ENCODE measurements around the gene DNPH1. TPM values are rescaled to one million over a fixed set of nuclear protein-coding genes. Genes with fewer than 3 reads are reported as not detected.

The DNPH1 gene
- total and polyA plus RNA-seq, 9 of the 15 experiments (the other 6 are each of a cell fraction or from before 2014, with no cell fraction given), result 7.3 to 300 (median 68.7) TPM

DNA sequence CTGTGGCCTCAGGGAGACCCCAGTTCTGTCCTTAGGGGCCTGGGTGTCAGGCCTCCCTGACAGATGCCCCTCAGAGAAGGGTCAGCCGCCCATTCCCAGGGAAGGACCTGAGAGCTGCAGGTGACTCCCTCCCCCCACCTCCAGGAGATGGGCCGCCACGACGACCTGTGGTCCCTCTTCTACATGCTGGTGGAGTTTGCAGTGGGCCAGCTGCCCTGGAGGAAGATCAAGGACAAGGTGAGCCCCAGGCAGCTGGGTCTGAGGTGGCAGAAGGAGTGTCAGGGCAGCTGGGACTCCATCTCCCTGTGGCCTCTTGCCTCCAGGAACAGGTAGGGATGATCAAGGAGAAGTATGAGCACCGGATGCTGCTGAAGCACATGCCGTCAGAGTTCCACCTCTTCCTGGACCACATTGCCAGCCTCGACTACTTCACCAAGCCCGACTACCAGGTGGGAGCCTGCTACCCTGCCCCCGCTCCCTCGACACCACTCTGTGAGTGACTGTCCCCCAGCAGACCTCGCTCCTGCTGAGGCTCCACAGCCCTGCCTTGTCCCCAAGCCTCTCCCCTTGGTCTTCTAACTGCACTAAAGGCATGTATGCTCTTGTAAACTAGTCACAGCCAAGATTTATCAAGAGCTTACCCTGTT, 26.2 kb upstream of the DNPH1 start:
- no peak overlapping the region for H3K4me2 ChIP-seq (ENCODE audit: insufficient read depth, low read length)
- peaks cover 0 to 15% of the 10 kb centered on the region in 2 experiments; a peak in 2 of 5 replicates for H3K4me1 ChIP-seq (replicated peaks in 1 of 2; ENCODE audit: control insufficient read depth in 2 of 2, insufficient read depth in 2 of 2, low read length in 2 of 2)
- 0% methylated on average over 11 of the region's 11 CpGs for WGBS (ENCODE audit: insufficient coverage, low coverage, missing lambda C conversion rate)
- in situ Hi-C loops (cut with MboI) (no loop called here), intact Hi-C loops (cut with micrococcal nuclease) (no loop called here)
- no peak overlapping the region for H3K27ac ChIP-seq (ENCODE audit: extremely low read depth, low read depth, low read length)
- DNase-seq (ENCODE audit: extremely low read depth in 1 of 4, low spot score in 3 of 4) (no peak), FAIRE-seq (no peak), ATAC-seq (no peak)
- POLR2A ChIA-PET, result no interaction called here
- H3K79me2 ChIP-seq (ENCODE audit: control insufficient read depth, insufficient read depth, low read length), result no peaks in the 10 kb centered on the region
- no peaks in the 10 kb centered on the region for H3K9me1 ChIP-seq (ENCODE audit: control insufficient read depth, insufficient read depth, low read length)
- TF ChIP-seq RCOR1 (IDR thresholded peaks at IDR 0.05; ENCODE audit: borderline replicate concordance in 1 of 2, low read depth in 2 of 2, low read length in 2 of 2), result no peak
- TF ChIP-seq EZH2 (IDR thresholded peaks at IDR 0.05; ENCODE audit: borderline replicate concordance, low read depth, low read length), result 0 out of 2 replicates have a peak, but pooled peaks have one; percentile 25
- BruUV-seq (replicated peaks), result no TSS peak
- H3K27me3 ChIP-seq (ENCODE audit: control insufficient read depth in 2 of 2, insufficient read depth in 2 of 2, low read length in 2 of 2), result peaks cover 62 to 90% of the 10 kb centered on the region in 2 experiments
- H4K20me1 ChIP-seq (replicated peaks; ENCODE audit: control insufficient read depth, insufficient read depth, low read length), result peaks cover 21% of the 10 kb centered on the region
- H3K9me3 ChIP-seq (replicated peaks; ENCODE audit: control insufficient read depth, insufficient read depth, low read depth, low read length), result no peaks in the 10 kb centered on the region
- H3K36me3 ChIP-seq (ENCODE audit: control insufficient read depth, insufficient read depth, low read length), result no peaks in the 10 kb centered on the region
- H2AFZ ChIP-seq (ENCODE audit: low read depth, low read length), result no peak overlapping the region
- no peak overlapping the region for H3K9ac ChIP-seq (ENCODE audit: insufficient read depth in 1 of 2, low read depth in 2 of 2, low read length in 2 of 2)
- CTCF ChIA-PET (ENCODE audit: low intra/inter-chr PET ratio), result interaction anchor here (0.5 kb wide), 1 partner anchor 1092 kb away, joined by 3 read pairs; no protein-coding TSS in a partner anchor
- no peak overlapping the region for H3K4me3 ChIP-seq

DNA sequence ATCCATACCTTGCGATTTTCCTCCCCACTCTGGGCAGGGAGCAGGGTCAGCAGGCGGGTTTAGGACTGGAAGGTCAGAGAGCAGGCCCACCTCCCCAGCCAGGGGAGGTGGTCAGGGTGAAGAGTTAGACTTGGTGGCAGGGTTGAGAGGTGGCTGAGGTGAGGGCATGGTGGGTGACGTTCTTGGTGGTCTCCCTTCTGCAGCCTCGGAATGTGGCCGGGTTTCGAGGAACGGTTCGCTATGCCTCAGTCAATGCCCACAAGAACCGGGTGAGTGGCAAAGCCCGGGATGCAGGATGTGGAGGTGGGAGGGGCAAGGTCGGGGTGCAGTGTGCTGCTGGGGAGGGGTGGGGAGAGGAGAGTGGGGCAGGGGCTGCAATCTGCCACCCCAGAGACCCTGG, 25.6 kb upstream of the DNPH1 start:
- POLR2A ChIA-PET, result interaction anchor here (0.7 to 1.0 kb wide), 2 partner anchors 11 to 268 kb away, joined by 3 read pairs; no protein-coding TSS in a partner anchor
- Histone ChIP-seq H4K20me1 (replicated peaks; ENCODE audit: control insufficient read depth, insufficient read depth, low read length) (peaks cover 21% of the 10 kb centered on the region), H3K9me1 (ENCODE audit: control insufficient read depth, insufficient read depth, low read length) (no peaks in the 10 kb centered on the region), H3K4me1 (replicated peaks in 1 of 2; ENCODE audit: control insufficient read depth in 2 of 2, insufficient read depth in 2 of 2, low read length in 2 of 2) (peaks cover 0 to 15% of the 10 kb centered on the region in 2 experiments; a peak in 2 of 5 replicates), H2AFZ (ENCODE audit: low read depth, low read length) (no peak overlapping the region), H3K9ac (ENCODE audit: insufficient read depth in 1 of 2, low read depth in 2 of 2, low read length in 2 of 2) (no peak overlapping the region), H3K4me3 (no peak overlapping the region), H3K79me2 (ENCODE audit: control insufficient read depth, insufficient read depth, low read length) (no peaks in the 10 kb centered on the region), H3K27me3 (ENCODE audit: control insufficient read depth in 2 of 2, insufficient read depth in 2 of 2, low read length in 2 of 2) (peaks cover 64 to 91% of the 10 kb centered on the region in 2 experiments), H3K4me2 (ENCODE audit: insufficient read depth, low read length) (no peak overlapping the region), H3K9me3 (replicated peaks; ENCODE audit: control insufficient read depth, insufficient read depth, low read depth, low read length) (no peaks in the 10 kb centered on the region), H3K27ac (ENCODE audit: extremely low read depth, low read depth, low read length) (no peak overlapping the region), H3K36me3 (ENCODE audit: control insufficient read depth, insufficient read depth, low read length) (no peaks in the 10 kb centered on the region)
- TF ChIP-seq MEIS2 (IDR thresholded peaks at IDR 0.05; ENCODE audit: partially characterized antibody), result no peak
- no peak for TF ChIP-seq ARID1B (IDR thresholded peaks at IDR 0.05)
- no peak for TF ChIP-seq ZNF165 (CRISPR knock-in tag; IDR thresholded peaks at IDR 0.05; ENCODE audit: borderline replicate concordance)
- TF ChIP-seq KDM1A (IDR thresholded peaks at IDR 0.05), result no peak
- FAIRE-seq (no peak), DNase-seq (ENCODE audit: extremely low read depth in 1 of 4, low spot score in 3 of 4) (no peak), ATAC-seq (no peak)
- CTCF ChIA-PET (ENCODE audit: low intra/inter-chr PET ratio), result interaction anchor here (0.5 kb wide), 1 partner anchor 1093 kb away, joined by 3 read pairs; no protein-coding TSS in a partner anchor
- intact Hi-C loops (cut with micrococcal nuclease) (no loop called here), in situ Hi-C loops (cut with MboI) (no loop called here)
- WGBS (ENCODE audit: insufficient coverage, low coverage, missing lambda C conversion rate), result 8% methylated on average over 11 of the region's 11 CpGs
- BruUV-seq (replicated peaks), result no TSS peak
